ENCODE data around the gene SPOP. TPM values are rescaled to one million over a fixed set of nuclear protein-coding genes. Genes with fewer than 3 reads are reported as not detected.
A peak's percentile ranks its signal among the peaks of the same experiment; 100 is the strongest.

SPOP gene
- total and polyA plus RNA-seq, 7 donors: 31.2 to 64.9 (median 47.3) TPM

DNA sequence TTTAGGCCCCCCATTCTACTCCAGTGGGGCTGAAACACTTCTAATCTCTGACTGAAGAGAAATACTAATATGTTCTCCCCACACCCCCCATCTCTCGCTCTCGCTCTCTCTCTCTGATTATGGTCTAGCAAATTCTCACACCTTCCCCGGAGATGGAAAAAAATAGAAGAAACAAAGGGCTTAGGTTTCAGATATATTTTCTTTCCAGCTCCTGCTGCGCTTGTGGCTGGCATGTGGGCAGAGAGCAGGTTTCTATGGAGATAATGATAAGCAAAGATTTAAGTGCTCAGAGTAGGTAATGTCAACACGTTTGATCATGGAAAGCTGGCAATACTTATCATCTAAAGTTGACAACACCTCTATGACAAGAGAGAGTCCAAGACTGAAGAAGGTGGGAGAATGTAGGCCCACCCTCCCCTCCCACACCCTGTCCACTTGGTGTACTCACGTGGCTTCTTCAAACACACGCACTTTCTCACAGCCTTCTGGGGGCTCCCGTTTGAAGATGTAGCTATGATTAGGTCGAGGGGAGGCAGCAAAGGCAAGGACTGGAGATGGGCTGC lies 37.9 kb upstream of the SPOP start:
- no peak for ATAC-seq
- WGBS, 3 donors: 75 to 81% (median 77%) methylated on average over 9 of the region's 9 CpGs
- no peak for TF ChIP-seq CTCF (IDR thresholded peaks at IDR 0.05)

GRCh38 chr17:49715216-49715615 lies 37.3 kb upstream of the SPOP start:
- Histone ChIP-seq H3K4me1 (peaks cover 12% of the 10 kb centered on the region), H3K9me3 (no peaks in the 10 kb centered on the region), H3K27ac (no peak overlapping the region), H3K36me3 (ENCODE audit: insufficient read depth in 1 of 2, low read depth in 1 of 2) (peaks cover 0 to 19% of the 10 kb centered on the region in 2 donors), H3K27me3 (ENCODE audit: insufficient read depth in 3 of 3, low read length in 2 of 3) (no peaks in the 10 kb centered on the region), H3K4me3 (no peak overlapping the region)
- intact Hi-C loops (cut with DNase I): loop anchor here in 1 of 2 donors (10.0 kb wide), 1 partner anchor 280 kb away; the partner anchor contains the start of gene DLX3
- DNase-seq (no peak), ATAC-seq (no peak)
- no peak for TF ChIP-seq CTCF (IDR thresholded peaks at IDR 0.05)
- WGBS, 3 donors: 72 to 81% (median 72%) methylated on average over 4 of the region's 4 CpGs

More for the DNA sequence above, 37.9 kb upstream of the SPOP start:
- H3K27ac ChIP-seq: no peak overlapping the region
- DNase-seq: no peak
- intact Hi-C loops (cut with DNase I): loop anchor here in 1 of 2 donors (10.0 kb wide), 1 partner anchor 279 kb away; the partner anchor contains the start of gene DLX3
- H3K4me3 ChIP-seq: no peak overlapping the region
- no peaks in the 10 kb centered on the region for H3K27me3 ChIP-seq (ENCODE audit: insufficient read depth in 3 of 3, low read length in 2 of 3)
- H3K9me3 ChIP-seq: no peaks in the 10 kb centered on the region
- H3K36me3 ChIP-seq (ENCODE audit: insufficient read depth in 1 of 2, low read depth in 1 of 2): peaks cover 0 to 19% of the 10 kb centered on the region in 2 donors
- H3K4me1 ChIP-seq: peaks cover 12% of the 10 kb centered on the region

- Histone ChIP-seq H3K27me3 (ENCODE audit: insufficient read depth in 3 of 3, low read length in 2 of 3) (no peaks in the 10 kb centered on the region), H3K36me3 (ENCODE audit: insufficient read depth in 1 of 2, low read depth in 1 of 2) (peaks cover 14 to 40% of the 10 kb centered on the region in 2 donors), H3K4me1 (peaks cover 9% of the 10 kb centered on the region), H3K27ac (peak overlapping the region; percentile 98), H3K4me3 (peak overlapping the region; percentile 81), H3K9me3 (no peaks in the 10 kb centered on the region)
- intact Hi-C loops (cut with DNase I): loop anchor here (5.0 to 10.0 kb wide), 4 partner anchors 69 to 274 kb away; partner anchors contain the start of gene KAT7 (in 1 of the 2)
- DNase-seq (no peak), ATAC-seq (peak in 1 of 4 donors; percentile 2)
- no peak for TF ChIP-seq CTCF (IDR thresholded peaks at IDR 0.05)
- WGBS, 3 donors: 40 to 44% (median 42%) methylated on average over 15 of the region's 15 CpGs
Measured at GRCh38 chr17:49708515-49709183, 30.8 kb upstream of the SPOP start.

- H3K27ac ChIP-seq: peak within 1 kb of the TSS; percentile 98
- peaks cover 9% of the 10 kb centered on the region for H3K4me1 ChIP-seq
- no peaks in the 10 kb centered on the region for H3K27me3 ChIP-seq (ENCODE audit: insufficient read depth in 3 of 3, low read length in 2 of 3)
- WGBS, 3 donors: 1% methylated on average over 49 to 53 of the region's 53 CpGs
- TF ChIP-seq CTCF (IDR thresholded peaks at IDR 0.05): peak; percentile 57
- H3K36me3 ChIP-seq (ENCODE audit: insufficient read depth in 1 of 2, low read depth in 1 of 2): peaks cover 19 to 47% of the 10 kb centered on the region in 2 donors
- DNase-seq: peak; percentile 100
- no peaks in the 10 kb centered on the region for H3K9me3 ChIP-seq
- peak within 1 kb of the TSS; percentile 81 for H3K4me3 ChIP-seq
- peak; percentile 99 to 100 (median 99) for ATAC-seq
- intact Hi-C loops (cut with DNase I): loop anchor here (5.0 to 10.0 kb wide), 4 partner anchors 69 to 273 kb away; partner anchors contain the start of gene KAT7 (in 1 of the 2)
Measured at GRCh38 chr17:49707608-49708514, 30.0 kb upstream of the SPOP start, which contains the start of gene SLC35B1. SLC35B1 (minus strand) TSS chr17:49707964; CDS start chr17:49707833, 131 bp downstream.
